Keratinocyte (primary cell): ENCODE data around the gene C12orf75. TPM values are rescaled to one million over a fixed set of nuclear protein-coding genes. Genes with fewer than 3 reads are reported as not detected.

Experiments
- DNase-seq: peaks from one replicate; pipeline ENCODE4 v3.0.0-alpha.2; 2011; ENCODE audit warnings: low read depth, missing footprints, low spot score
- FAIRE-seq: peaks from 2 replicates; lab custom pipeline; 2011; peaks lifted over from hg19 to GRCh38; lab: Jason Lieb, UNC
- H2AFZ ChIP-seq: 2 replicates; pipeline ENCODE4 v1.6.0; 2012; ENCODE audit warnings: low read length, control low read depth, inconsistent platforms; ENCODE audit not compliant: control insufficient read depth
- H3K27ac ChIP-seq: 2 replicates; pipeline ENCODE4 v1.5.1; 2011; ENCODE audit warnings: low read length; ENCODE audit not compliant: control insufficient read depth, insufficient read depth
- H3K27me3 ChIP-seq: 3 replicates; pipeline ENCODE4 v1.6.0; 2011; ENCODE audit warnings: low read length; ENCODE audit not compliant: control insufficient read depth, insufficient read depth; ENCODE audit errors: extremely low read depth
- H3K36me3 ChIP-seq, 2 experiments: 2 replicates in 1 of 2; 3 replicates in 1 of 2; pipeline ENCODE4 v1.5.1; 2011; ENCODE audit warnings: low read length in 2 of 2, mild to moderate bottlenecking in 1 of 2; ENCODE audit not compliant: control insufficient read depth in 2 of 2, insufficient read depth in 2 of 2; ENCODE audit errors: extremely low read depth in 1 of 2
- H3K4me1 ChIP-seq: 3 replicates; pipeline ENCODE4 v1.5.1; 2011; ENCODE audit warnings: low read length; ENCODE audit not compliant: control insufficient read depth, insufficient read depth; ENCODE audit errors: extremely low read depth
- H3K4me2 ChIP-seq: 3 replicates; pipeline ENCODE4 v1.6.0; 2011; ENCODE audit warnings: low read depth, low read length; ENCODE audit not compliant: control insufficient read depth, insufficient read depth; ENCODE audit errors: extremely low read depth
- H3K4me3 ChIP-seq, 3 experiments: fragments of 200-600 bp in 1 of 3; sonication (generic) in 1 of 3; 2 replicates in 2 of 3; 3 replicates in 1 of 3; pipeline ENCODE4 v1.5.1; 2011 to 2016; ENCODE audit warnings: low read length in 3 of 3, mild to moderate bottlenecking in 3 of 3, control low read depth in 2 of 3, inconsistent platforms in 1 of 3, low read depth in 1 of 3, mixed read lengths in 1 of 3, mixed run types in 1 of 3, moderate library complexity in 1 of 3; ENCODE audit not compliant: control insufficient read depth in 2 of 3, insufficient read depth in 2 of 3; ENCODE audit errors: extremely low read depth in 1 of 3
- H3K79me2 ChIP-seq: 2 replicates; pipeline ENCODE4 v1.6.0; 2012; ENCODE audit warnings: low read length; ENCODE audit not compliant: control insufficient read depth, insufficient read depth
- H3K9ac ChIP-seq: 3 replicates; pipeline ENCODE4 v1.6.0; 2011; ENCODE audit warnings: low read length; ENCODE audit not compliant: control insufficient read depth, insufficient read depth; ENCODE audit errors: extremely low read depth
- H3K9me1 ChIP-seq: 3 replicates; pipeline ENCODE4 v1.6.0; 2011; ENCODE audit warnings: low read length; ENCODE audit not compliant: control insufficient read depth, insufficient read depth; ENCODE audit errors: extremely low read depth
- H3K9me3 ChIP-seq: 2 replicates; pipeline ENCODE4 v1.5.1; 2012; ENCODE audit warnings: low read depth, low read length; ENCODE audit not compliant: control insufficient read depth
- H4K20me1 ChIP-seq: 3 replicates; pipeline ENCODE4 v1.6.0; 2011; ENCODE audit warnings: low read length; ENCODE audit not compliant: control insufficient read depth, insufficient read depth; ENCODE audit errors: extremely low read depth
- CTCF ChIP-seq, 3 experiments: IDR thresholded peaks in 1 of 3; conservative IDR thresholded peaks in 1 of 3; optimal IDR thresholded peaks in 1 of 3; 2 replicates in 2 of 3; 3 replicates in 1 of 3; pipeline versions ENCODE3 to v1.5.1; 2011; ENCODE audit warnings: low read length in 3 of 3, mild to moderate bottlenecking in 3 of 3, moderate library complexity in 2 of 3, control low read depth in 1 of 3, inconsistent platforms in 1 of 3; ENCODE audit not compliant: insufficient read depth in 2 of 3; ENCODE audit errors: extremely low read depth in 1 of 3
- EZH2 ChIP-seq: IDR thresholded peaks from one replicate; pipeline ENCODE4 v1.6.1; 2012; ENCODE audit warnings: inconsistent platforms, mild to moderate bottlenecking, low read length, moderate library complexity
- dilution Hi-C: fragments of 300-500 bp; cut with MboI; formaldehyde crosslinking; loops from one replicate; pipeline ENCODE4 v1.7.0; 2020; ENCODE audit warnings: low sequenced_read_pairs; ENCODE audit not compliant: extremely low pct_ligation_motif_present
- polyA plus RNA-seq, 5 experiments: library from polyadenylated mRNA; depleted of rRNA in 3 of 5; stranded (reverse) in 3 of 5; stranded (forward) in 1 of 5; unstranded in 1 of 5; fragments of >200 nt; gene quantifications; 1 replicate in 1 of 5; 2 replicates in 3 of 5; 3 replicates in 1 of 5; pipeline versions ENCODE4 v1.2.1 to v1.2.3, GENCODE V29; 2011 to 2012; ENCODE audit warnings: missing spikeins in 2 of 5, low read depth in 1 of 5, low replicate concordance in 1 of 5

The C12orf75 gene
- polyA plus RNA-seq, 1 donor (not counting 4 experiments of a cell fraction or from before 2014, with no cell fraction given) = 160 TPM

- Histone ChIP-seq H4K20me1 (no peaks in the 10 kb centered on the region), H3K9ac (no peak overlapping the region), H3K9me1 (no peaks in the 10 kb centered on the region), H2AFZ (no peak overlapping the region), H3K4me2 (no peak overlapping the region), H3K4me3 (no peak overlapping the region), H3K27me3 (no peaks in the 10 kb centered on the region), H3K27ac (no peak overlapping the region), H3K9me3 (no peaks in the 10 kb centered on the region), H3K36me3 (no peaks in the 10 kb centered on the region), H3K79me2 (no peaks in the 10 kb centered on the region), H3K4me1 (no peaks in the 10 kb centered on the region)
- FAIRE-seq (no peak), DNase-seq (no peak)
- TF ChIP-seq EZH2 = no peak
- TF ChIP-seq CTCF (optimal IDR thresholded peaks at IDR 0.05 in 1 of 3, IDR thresholded peaks at IDR 0.05 in 1 of 3, conservative IDR thresholded peaks at IDR 0.05 in 1 of 3; ENCODE audit: extremely low read depth in 1 of 3, insufficient read depth in 2 of 3, low read length in 3 of 3) = no peak
- dilution Hi-C loops = no loop called here
Observed at GRCh38 chr12:105287408-105287807, 43.1 kb upstream of the C12orf75 start.

- Histone ChIP-seq H3K4me1 (no peaks in the 10 kb centered on the region), H3K9me3 (no peaks in the 10 kb centered on the region), H3K27me3 (no peaks in the 10 kb centered on the region), H3K4me3 (no peak overlapping the region), H4K20me1 (no peaks in the 10 kb centered on the region), H3K27ac (no peak overlapping the region), H2AFZ (no peak overlapping the region), H3K79me2 (no peaks in the 10 kb centered on the region), H3K9me1 (no peaks in the 10 kb centered on the region), H3K4me2 (no peak overlapping the region), H3K9ac (no peak overlapping the region), H3K36me3 (no peaks in the 10 kb centered on the region)
- no peak for DNase-seq
- dilution Hi-C loops = no loop called here
- FAIRE-seq = no peak
- TF ChIP-seq EZH2 = no peak
- TF ChIP-seq CTCF (optimal IDR thresholded peaks at IDR 0.05 in 1 of 3, IDR thresholded peaks at IDR 0.05 in 1 of 3, conservative IDR thresholded peaks at IDR 0.05 in 1 of 3; ENCODE audit: extremely low read depth in 1 of 3, insufficient read depth in 2 of 3, low read length in 3 of 3) = peak in 1 of 3 experiments; percentile 25
Observed at GRCh38 chr12:105288311-105288996, 42.0 kb upstream of the C12orf75 start.
